Liver (tissue), 9 donors: ENCODE measurements around the gene CXCL6. TPM values are rescaled to one million over a fixed set of nuclear protein-coding genes. Genes with fewer than 3 reads are reported as not detected.

Experiments used
- DNase-seq: peaks from one replicate; pipeline ENCODE4 v3.0.0-alpha.2; 2017; ENCODE audit warnings: low spot score
- H3K27ac ChIP-seq, 2 donors: one replicate each; pipeline ENCODE4 v1.7.0; 2013; ENCODE audit warnings: inconsistent platforms in 2 of 2, low read length in 2 of 2, control low read depth in 1 of 2, low read depth in 1 of 2, mild to moderate bottlenecking in 1 of 2
- H3K27me3 ChIP-seq, 4 donors: one replicate each; pipeline versions ENCODE4 v1.6.1 to v1.7.0; 2013; ENCODE audit warnings: low read length in 3 of 4, inconsistent platforms in 1 of 4, mild to moderate bottlenecking in 1 of 4, moderate library complexity in 1 of 4; ENCODE audit not compliant: control insufficient read depth in 4 of 4, insufficient read depth in 4 of 4
- H3K36me3 ChIP-seq, 4 donors: one replicate each; pipeline versions ENCODE4 v1.6.1 to v1.7.0; 2013; ENCODE audit warnings: low read length in 3 of 4, mild to moderate bottlenecking in 3 of 4, low read depth in 1 of 4, moderate library complexity in 1 of 4; ENCODE audit not compliant: control insufficient read depth in 4 of 4, insufficient read depth in 3 of 4
- H3K4me1 ChIP-seq, 4 donors: one replicate each; pipeline versions ENCODE4 v1.6.1 to v1.7.0; 2013; ENCODE audit warnings: low read length in 3 of 4, mild to moderate bottlenecking in 3 of 4, moderate library complexity in 1 of 4; ENCODE audit not compliant: control insufficient read depth in 4 of 4, insufficient read depth in 4 of 4
- H3K4me3 ChIP-seq, 3 donors: one replicate each; pipeline versions ENCODE4 v1.6.1 to v1.7.0; 2013; ENCODE audit warnings: low read length in 3 of 3, control low read depth in 1 of 3, low read depth in 1 of 3, mild to moderate bottlenecking in 1 of 3
- H3K9ac ChIP-seq, 2 donors: one replicate each; pipeline ENCODE4 v1.7.0; 2013; ENCODE audit warnings: low read length in 2 of 2, mild to moderate bottlenecking in 2 of 2, moderate library complexity in 2 of 2, control low read depth in 1 of 2, low read depth in 1 of 2
- H3K9me3 ChIP-seq, 4 donors: one replicate each; pipeline versions ENCODE4 v1.6.1 to v1.7.0; 2013; ENCODE audit warnings: low read length in 3 of 4; ENCODE audit not compliant: control insufficient read depth in 4 of 4
- ATF3 ChIP-seq: IDR thresholded peaks from 2 replicates; pipeline ENCODE4 v1.6.1; 2016; ENCODE audit warnings: antibody characterized with exemption
- CTCF ChIP-seq: fragments of 150-350 bp; IDR thresholded peaks from 2 replicates; pipeline ENCODE4 v1.5.1; 2017; ENCODE audit warnings: improper control_type of control experiment, low read depth, low read length; ENCODE audit not compliant: missing input control
- EGR1 ChIP-seq, 2 donors: IDR thresholded peaks; 2 replicates each; pipeline ENCODE4 v1.6.1; 2016 to 2018; ENCODE audit warnings: antibody characterized with exemption in 2 of 2, low read depth in 2 of 2
- FOXA1 ChIP-seq: IDR thresholded peaks from 2 replicates; pipeline ENCODE4 v1.6.1; 2016; ENCODE audit warnings: antibody characterized with exemption
- FOXA2 ChIP-seq: IDR thresholded peaks from 2 replicates; pipeline ENCODE4 v1.6.1; 2016; ENCODE audit warnings: antibody characterized with exemption
- GABPA ChIP-seq, 2 donors: IDR thresholded peaks in 1 of 2; conservative IDR thresholded peaks in 1 of 2; 2 replicates each; pipeline ENCODE4 v1.6.1; 2016; ENCODE audit warnings: antibody characterized with exemption in 2 of 2, mild to moderate bottlenecking in 1 of 2, moderate library complexity in 1 of 2
- HNF4A ChIP-seq, 2 donors: conservative IDR thresholded peaks; 2 replicates each; pipeline ENCODE4 v1.6.1; 2016; ENCODE audit warnings: antibody characterized with exemption in 2 of 2, mild to moderate bottlenecking in 2 of 2
- HNF4G ChIP-seq: IDR thresholded peaks from 2 replicates; pipeline ENCODE4 v1.6.1; 2016; ENCODE audit warnings: antibody characterized with exemption
- JUND ChIP-seq, 2 donors: IDR thresholded peaks; 2 replicates each; pipeline ENCODE4 v1.6.1; 2016; ENCODE audit warnings: antibody characterized with exemption in 2 of 2
- MAX ChIP-seq: IDR thresholded peaks from 2 replicates; pipeline ENCODE4 v1.6.1; 2016; ENCODE audit warnings: antibody characterized with exemption
- NR2F2 ChIP-seq: IDR thresholded peaks from 2 replicates; pipeline ENCODE4 v1.6.1; 2016; ENCODE audit warnings: antibody characterized with exemption
- RAD21 ChIP-seq, 2 donors: IDR thresholded peaks; 2 replicates each; pipeline ENCODE4 v1.6.1; 2016; ENCODE audit warnings: antibody characterized with exemption in 2 of 2, mild to moderate bottlenecking in 2 of 2
- REST ChIP-seq: IDR thresholded peaks from 2 replicates; pipeline ENCODE4 v1.6.1; 2016; ENCODE audit warnings: antibody characterized with exemption, mild to moderate bottlenecking
- RXRA ChIP-seq, 2 donors: IDR thresholded peaks; 2 replicates each; pipeline ENCODE4 v1.6.1; 2017 to 2018; ENCODE audit warnings: antibody characterized with exemption in 2 of 2, mild to moderate bottlenecking in 1 of 2
- SP1 ChIP-seq: IDR thresholded peaks from 2 replicates; pipeline ENCODE4 v1.6.1; 2018; ENCODE audit warnings: antibody characterized with exemption, mild to moderate bottlenecking
- TAF1 ChIP-seq: conservative IDR thresholded peaks from 2 replicates; pipeline ENCODE4 v1.6.1; 2016; ENCODE audit warnings: antibody characterized with exemption, mild to moderate bottlenecking
- YY1 ChIP-seq: IDR thresholded peaks from 2 replicates; pipeline ENCODE4 v1.6.1; 2016; ENCODE audit warnings: antibody characterized with exemption, mild to moderate bottlenecking
- ZBTB33 ChIP-seq: IDR thresholded peaks from 2 replicates; pipeline ENCODE4 v1.6.1; 2016; ENCODE audit warnings: antibody characterized with exemption
- WGBS: extraction: QIAGEN DNeasy Blood & Tissue Kit; methylation state at CpG from one replicate; pipeline ENCODE4 v1.1.7; 2013; 5-methylcytosine and 5-hydroxymethylcytosine counted together
- polyA plus RNA-seq, 2 donors: library from polyadenylated mRNA; stranded (reverse) in 1 of 2; unstranded in 1 of 2; fragments of 200-250 nt in 1 of 2; fragments of >200 nt in 1 of 2; fragmentation: Nextera tagmentation in 1 of 2; extraction: Ambion mirVana in 1 of 2; gene quantifications; one replicate each; pipeline versions ENCODE4 v1.2.1 to v1.2.3, GENCODE V29; 2013 to 2015
- total RNA-seq, 2 donors: library from RNA; depleted of rRNA; stranded (reverse); fragments of >200 nt; gene quantifications; one replicate each; pipeline ENCODE4 v1.2.3, GENCODE V29; 2014
- donor health status: healthy.
- donor health status: healthy.
- donor health status: healthy.
- donor health status: healthy.
- donor health status: healthy.

Gene CXCL6
- total and polyA plus RNA-seq, 4 donors: 0.19 to 5.5 (median 3.2) TPM

GRCh38 chr4:73801692-73802091 is 34.8 kb upstream of the CXCL6 start:
- H3K27ac ChIP-seq: no peak overlapping the region
- 92% methylated on average over 2 of the region's 2 CpGs for WGBS
- H3K36me3 ChIP-seq: no peaks in the 10 kb centered on the region

GRCh38 chr4:73803213-73803612 is 33.3 kb upstream of the CXCL6 start:
- Histone ChIP-seq H3K9ac (no peak overlapping the region), H3K27ac (no peak overlapping the region), H3K27me3 (no peaks in the 10 kb centered on the region), H3K4me3 (no peak overlapping the region), H3K4me1 (no peaks in the 10 kb centered on the region), H3K9me3 (no peaks in the 10 kb centered on the region), H3K36me3 (no peaks in the 10 kb centered on the region)
- WGBS: 78% methylated on average over 3 of the region's 3 CpGs
- no peak for TF ChIP-seq REST
- no peak for TF ChIP-seq TAF1
- TF ChIP-seq RAD21 (IDR thresholded peaks at IDR 0.05): no peak
- TF ChIP-seq RXRA (IDR thresholded peaks at IDR 0.05): no peak
- TF ChIP-seq MAX: no peak
- no peak for TF ChIP-seq HNF4A (conservative IDR thresholded peaks at IDR 0.05)
- TF ChIP-seq HNF4G: no peak
- TF ChIP-seq EGR1 (IDR thresholded peaks at IDR 0.05; ENCODE audit: low read depth in 2 of 2): no peak
- TF ChIP-seq SP1: no peak
- no peak for TF ChIP-seq CTCF
- no peak for TF ChIP-seq FOXA2
- no peak for TF ChIP-seq FOXA1
- no peak for TF ChIP-seq ATF3
- TF ChIP-seq ZBTB33: no peak
- TF ChIP-seq JUND (IDR thresholded peaks at IDR 0.05): no peak
- no peak for TF ChIP-seq GABPA (IDR thresholded peaks at IDR 0.05 in 1 of 2, conservative IDR thresholded peaks at IDR 0.05 in 1 of 2)
- TF ChIP-seq NR2F2: no peak
- no peak for TF ChIP-seq YY1
- DNase-seq: no peak

More at GRCh38 chr4:73801692-73802091, 34.8 kb upstream of the CXCL6 start:
- H3K4me1 ChIP-seq: no peaks in the 10 kb centered on the region
- no peak overlapping the region for H3K4me3 ChIP-seq
- DNase-seq: no peak
- H3K9ac ChIP-seq: no peak overlapping the region
- H3K9me3 ChIP-seq: no peaks in the 10 kb centered on the region
- H3K27me3 ChIP-seq: no peaks in the 10 kb centered on the region
- no peak for TF ChIP-seq RAD21 (IDR thresholded peaks at IDR 0.05)
- TF ChIP-seq RXRA (IDR thresholded peaks at IDR 0.05): no peak
